Measurements from ENCODE around the gene ZNF221.

ZNF221 gene

GRCh38 chr19:43950834-43951645 lies at the start of gene ZNF221:
TSS of gene ZNF221 (plus strand) at chr19:43951228. CDS start at chr19:43962727, 11,499 bp downstream.
- peak within 1 kb of the TSS; percentile 97 for H3K4me3 ChIP-seq (ENCODE audit: control insufficient read depth, low read depth, low read length)
- peak; percentile 95 for DNase-seq (ENCODE audit: low read depth)
- peak; percentile 13 for TF ChIP-seq CTCF (IDR thresholded peaks at IDR 0.05; ENCODE audit: control insufficient read depth, insufficient read depth, low read depth, low read length, missing control alignments)

DNA sequence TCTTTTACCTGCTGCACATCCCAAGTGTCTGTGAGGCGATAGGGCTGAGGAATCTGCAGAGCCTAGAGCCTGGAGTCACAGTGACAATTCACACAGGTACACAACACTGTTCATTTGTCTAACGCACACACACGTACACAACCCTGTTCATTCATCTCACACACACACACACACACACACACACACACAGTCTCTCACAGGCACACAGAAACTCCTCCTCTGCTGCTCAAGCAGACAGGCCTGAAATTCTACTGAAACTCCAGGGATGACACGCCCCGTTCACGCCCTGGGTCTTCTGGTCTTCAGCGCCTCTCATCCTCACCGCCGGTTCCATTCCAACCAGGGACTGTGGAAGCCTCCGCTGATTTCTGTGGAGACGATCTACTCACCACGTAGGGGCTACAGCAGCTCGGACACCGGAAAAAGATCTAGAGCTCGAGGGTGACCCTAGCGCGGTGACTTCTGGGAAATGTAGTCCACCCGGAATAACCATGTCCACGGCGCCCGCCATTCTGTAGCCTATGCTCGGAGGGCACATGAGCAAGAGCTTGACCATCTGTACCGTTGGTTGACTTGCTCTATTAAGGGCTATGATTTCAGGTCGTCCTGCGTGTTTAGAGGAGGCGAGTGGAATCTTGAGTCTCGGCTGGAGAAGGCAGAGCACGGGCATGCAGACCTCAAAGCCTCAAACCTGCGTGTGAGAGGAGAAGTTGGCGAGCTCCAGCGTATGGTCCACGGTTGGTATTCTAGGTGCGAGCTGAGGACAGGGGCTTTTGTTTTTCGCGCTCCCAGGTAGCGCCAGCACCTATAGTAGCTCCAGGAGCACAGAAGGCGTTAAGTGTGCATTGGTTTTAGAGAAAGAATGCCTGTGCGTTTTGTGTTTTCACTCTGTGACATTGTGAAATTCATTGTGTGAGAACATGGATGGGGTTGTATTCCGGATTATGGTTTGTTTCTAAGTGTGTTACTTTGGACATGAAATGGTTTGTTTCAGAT lies 49.3 kb upstream of the ZNF221 start:
- DNase-seq (ENCODE audit: low read depth) = peak; percentile 56
- H3K4me3 ChIP-seq (ENCODE audit: control insufficient read depth, low read depth, low read length) = peak overlapping the region; percentile 83
- TF ChIP-seq CTCF (IDR thresholded peaks at IDR 0.05; ENCODE audit: control insufficient read depth, insufficient read depth, low read depth, low read length, missing control alignments) = no peak

DNA sequence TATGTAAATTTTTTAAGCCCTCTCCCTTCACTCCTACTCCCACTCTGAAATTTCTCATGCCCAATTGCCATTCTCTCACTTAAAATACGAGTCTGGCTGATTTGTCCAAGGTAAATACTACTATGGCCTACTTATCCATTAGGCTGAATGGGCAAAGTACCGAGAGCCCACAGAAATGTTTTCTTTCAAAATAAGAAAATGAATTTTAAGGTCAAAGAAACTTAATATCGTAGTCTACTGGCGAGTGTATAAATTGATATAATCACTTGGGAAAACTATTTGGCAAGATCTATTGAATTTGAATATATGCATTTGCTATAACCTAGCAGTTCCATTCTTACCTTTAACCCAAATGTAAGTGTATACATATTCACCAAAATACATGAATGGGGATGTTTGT lies 48.6 kb upstream of the ZNF221 start:
- TF ChIP-seq CTCF (IDR thresholded peaks at IDR 0.05; ENCODE audit: control insufficient read depth, insufficient read depth, low read depth, low read length, missing control alignments) = no peak
- no peak for DNase-seq (ENCODE audit: low read depth)
- no peak overlapping the region for H3K4me3 ChIP-seq (ENCODE audit: control insufficient read depth, low read depth, low read length)

- TF ChIP-seq CTCF (IDR thresholded peaks at IDR 0.05; ENCODE audit: control insufficient read depth, insufficient read depth, low read depth, low read length, missing control alignments) = no peak
- no peak overlapping the region for H3K4me3 ChIP-seq (ENCODE audit: control insufficient read depth, low read depth, low read length)
- no peak for DNase-seq (ENCODE audit: low read depth)
These were observed 45.1 kb upstream of the ZNF221 start for GRCh38 chr19:43905897-43906296.

DNA sequence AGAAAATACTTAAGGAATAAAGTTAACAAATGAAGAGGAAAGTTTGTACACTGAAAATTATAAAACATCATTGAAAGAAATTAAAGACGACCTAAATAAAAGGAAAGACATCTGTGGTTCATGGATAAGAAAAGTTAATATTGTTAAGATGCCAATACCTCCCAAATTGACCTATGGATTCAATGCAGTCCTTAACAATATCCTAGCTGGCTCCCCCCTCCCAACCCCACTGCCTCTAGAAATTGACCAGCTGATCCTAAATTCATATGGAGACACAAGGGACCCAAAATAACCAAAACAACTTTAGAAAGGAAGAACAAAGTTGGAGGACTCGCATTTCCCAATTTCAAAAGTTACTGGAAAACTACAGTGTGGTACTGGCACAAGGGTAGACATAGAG lies 44.3 kb upstream of the ZNF221 start:
- DNase-seq (ENCODE audit: low read depth) = no peak
- no peak overlapping the region for H3K4me3 ChIP-seq (ENCODE audit: control insufficient read depth, low read depth, low read length)
- TF ChIP-seq CTCF (IDR thresholded peaks at IDR 0.05; ENCODE audit: control insufficient read depth, insufficient read depth, low read depth, low read length, missing control alignments) = no peak

DNA sequence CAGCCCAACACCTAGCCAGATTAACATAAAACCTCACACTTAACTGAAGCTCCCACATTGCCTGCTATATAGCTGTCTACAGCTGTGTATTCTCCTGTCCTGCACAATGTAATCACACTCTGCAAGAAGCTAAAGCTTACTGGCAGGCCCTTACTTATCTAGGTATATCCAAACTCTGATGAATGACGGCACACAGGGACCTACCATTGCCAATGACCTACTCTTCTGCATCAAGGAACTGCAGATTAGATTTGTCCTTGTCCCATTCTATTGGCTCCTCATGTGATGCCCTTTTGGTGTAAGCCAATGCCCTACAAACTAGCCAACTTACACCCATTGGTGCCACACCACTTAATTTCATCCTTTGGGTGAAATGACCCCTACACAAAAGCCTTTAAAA lies 42.4 kb upstream of the ZNF221 start:
- no peak for DNase-seq (ENCODE audit: low read depth)
- H3K4me3 ChIP-seq (ENCODE audit: control insufficient read depth, low read depth, low read length) = no peak overlapping the region
- TF ChIP-seq CTCF (IDR thresholded peaks at IDR 0.05; ENCODE audit: control insufficient read depth, insufficient read depth, low read depth, low read length, missing control alignments) = no peak
